ENCODE results near the gene RFTN1. TPM values are rescaled to one million over a fixed set of nuclear protein-coding genes. Genes with fewer than 3 reads are reported as not detected.

RFTN1 gene
- total and polyA plus RNA-seq, 4 donors, result 4.4 to 20.4 (median 11.9) TPM

GRCh38 chr3:16494814-16495431 is 18.6 kb downstream of the RFTN1 start:
- Histone ChIP-seq H3K4me1 (ENCODE audit: control insufficient read depth in 4 of 4, insufficient read depth in 4 of 4, low read length in 3 of 4) (peaks cover 1 to 35% (median 11%) of the 10 kb centered on the region in 4 donors), H3K27ac (ENCODE audit: low read depth in 1 of 2, low read length in 2 of 2) (no peak overlapping the region), H3K4me3 (ENCODE audit: low read depth in 1 of 3, low read length in 3 of 3) (no peak overlapping the region), H3K9me3 (ENCODE audit: control insufficient read depth in 4 of 4, low read length in 3 of 4) (no peaks in the 10 kb centered on the region), H3K9ac (ENCODE audit: low read depth in 1 of 2, low read length in 2 of 2) (no peak overlapping the region), H3K27me3 (ENCODE audit: control insufficient read depth in 4 of 4, insufficient read depth in 4 of 4, low read length in 3 of 4) (no peaks in the 10 kb centered on the region), H3K36me3 (ENCODE audit: control insufficient read depth in 4 of 4, insufficient read depth in 3 of 4, low read depth in 1 of 4, low read length in 3 of 4) (peaks cover 0 to 14% (median 6%) of the 10 kb centered on the region in 4 donors)
- DNase-seq (ENCODE audit: low spot score), result no peak
- TF ChIP-seq HNF4G (IDR thresholded peaks at IDR 0.05) (no peak), RAD21 (IDR thresholded peaks at IDR 0.05) (no peak), REST (IDR thresholded peaks at IDR 0.05) (no peak), NR2F2 (IDR thresholded peaks at IDR 0.05) (no peak), HNF4A (conservative IDR thresholded peaks at IDR 0.05) (no peak), TAF1 (conservative IDR thresholded peaks at IDR 0.05) (no peak), FOXA2 (IDR thresholded peaks at IDR 0.05) (no peak), EGR1 (IDR thresholded peaks at IDR 0.05; ENCODE audit: low read depth in 2 of 2) (no peak), YY1 (IDR thresholded peaks at IDR 0.05) (no peak), RXRA (IDR thresholded peaks at IDR 0.05) (no peak), FOXA1 (IDR thresholded peaks at IDR 0.05) (no peak), JUND (IDR thresholded peaks at IDR 0.05) (no peak), SP1 (IDR thresholded peaks at IDR 0.05) (no peak), CTCF (IDR thresholded peaks at IDR 0.05; ENCODE audit: low read depth, low read length, missing input control) (no peak), ZBTB33 (IDR thresholded peaks at IDR 0.05) (no peak), GABPA (IDR thresholded peaks at IDR 0.05 in 1 of 2, conservative IDR thresholded peaks at IDR 0.05 in 1 of 2) (no peak)
- WGBS, result 69% methylated on average over 9 of the region's 9 CpGs

GRCh38 chr3:16494094-16494493 is 19.4 kb downstream of the RFTN1 start:
- no peaks in the 10 kb centered on the region for H3K9me3 ChIP-seq (ENCODE audit: control insufficient read depth in 4 of 4, low read length in 3 of 4)
- H3K27me3 ChIP-seq (ENCODE audit: control insufficient read depth in 4 of 4, insufficient read depth in 4 of 4, low read length in 3 of 4), result no peaks in the 10 kb centered on the region
- DNase-seq (ENCODE audit: low spot score), result no peak
- no peak overlapping the region for H3K27ac ChIP-seq (ENCODE audit: low read depth in 1 of 2, low read length in 2 of 2)
- peaks cover 0 to 14% (median 6%) of the 10 kb centered on the region in 4 donors for H3K36me3 ChIP-seq (ENCODE audit: control insufficient read depth in 4 of 4, insufficient read depth in 3 of 4, low read depth in 1 of 4, low read length in 3 of 4)
- H3K4me1 ChIP-seq (ENCODE audit: control insufficient read depth in 4 of 4, insufficient read depth in 4 of 4, low read length in 3 of 4), result peaks cover 1 to 40% (median 16%) of the 10 kb centered on the region in 4 donors
- no peak overlapping the region for H3K4me3 ChIP-seq (ENCODE audit: low read depth in 1 of 3, low read length in 3 of 3)
- no peak overlapping the region for H3K9ac ChIP-seq (ENCODE audit: low read depth in 1 of 2, low read length in 2 of 2)
- WGBS, result 87% methylated on average over 5 of the region's 5 CpGs
- TF ChIP-seq RAD21 (IDR thresholded peaks at IDR 0.05) (no peak), FOXA1 (IDR thresholded peaks at IDR 0.05) (no peak), SP1 (IDR thresholded peaks at IDR 0.05) (no peak)

Measured in liver (tissue), 9 donors.